ENCODE measurements around the gene KRTAP5-6.
A peak's percentile ranks its signal among the peaks of the same experiment; 100 is the strongest.

Gene KRTAP5-6

GRCh38 chr11:1650918-1651262, 46.1 kb upstream of the KRTAP5-6 start:
- TF ChIP-seq FOXP2 (optimal IDR thresholded peaks at IDR 0.05; ENCODE audit: borderline replicate concordance, extremely low read depth, extremely low read length, insufficient read depth): no peak

DNA sequence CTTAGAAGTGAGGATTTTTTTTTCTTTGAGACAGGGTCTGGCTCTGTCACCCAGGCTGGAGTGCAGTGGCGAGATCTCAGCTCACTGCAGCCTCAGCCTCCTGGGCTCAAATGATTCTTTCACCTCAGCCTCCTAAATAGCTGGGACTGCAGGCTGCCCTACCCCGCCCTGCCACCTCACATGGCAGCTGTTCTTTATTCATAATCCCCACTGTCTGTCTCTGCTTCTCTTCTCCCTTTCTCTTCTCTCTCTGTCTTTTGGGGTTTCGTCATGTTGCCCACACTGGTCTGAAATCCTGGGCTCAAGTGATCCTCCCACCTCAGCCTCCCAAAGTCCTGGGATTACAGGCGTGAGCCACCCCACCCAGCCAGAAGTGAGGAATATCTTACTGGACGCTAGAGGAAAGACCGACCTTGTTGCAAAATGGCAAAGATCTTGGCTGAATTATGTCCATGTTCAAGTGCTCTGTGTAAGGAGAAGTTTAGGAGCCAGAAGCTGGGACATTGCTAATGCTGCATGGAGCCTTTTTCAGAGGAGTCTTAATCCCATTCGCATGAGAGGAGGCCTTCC, 45.5 kb upstream of the KRTAP5-6 start:
- TF ChIP-seq FOXP2 (optimal IDR thresholded peaks at IDR 0.05; ENCODE audit: borderline replicate concordance, extremely low read depth, extremely low read length, insufficient read depth): no peak
- TF ChIP-seq POLR2AphosphoS5 (IDR thresholded peaks at IDR 0.05; ENCODE audit: low read depth, low read length): no peak
- TF ChIP-seq TAF1 (IDR thresholded peaks at IDR 0.05; ENCODE audit: borderline replicate concordance, insufficient read depth, low read length): no peak
- TF ChIP-seq, protein P1, sequence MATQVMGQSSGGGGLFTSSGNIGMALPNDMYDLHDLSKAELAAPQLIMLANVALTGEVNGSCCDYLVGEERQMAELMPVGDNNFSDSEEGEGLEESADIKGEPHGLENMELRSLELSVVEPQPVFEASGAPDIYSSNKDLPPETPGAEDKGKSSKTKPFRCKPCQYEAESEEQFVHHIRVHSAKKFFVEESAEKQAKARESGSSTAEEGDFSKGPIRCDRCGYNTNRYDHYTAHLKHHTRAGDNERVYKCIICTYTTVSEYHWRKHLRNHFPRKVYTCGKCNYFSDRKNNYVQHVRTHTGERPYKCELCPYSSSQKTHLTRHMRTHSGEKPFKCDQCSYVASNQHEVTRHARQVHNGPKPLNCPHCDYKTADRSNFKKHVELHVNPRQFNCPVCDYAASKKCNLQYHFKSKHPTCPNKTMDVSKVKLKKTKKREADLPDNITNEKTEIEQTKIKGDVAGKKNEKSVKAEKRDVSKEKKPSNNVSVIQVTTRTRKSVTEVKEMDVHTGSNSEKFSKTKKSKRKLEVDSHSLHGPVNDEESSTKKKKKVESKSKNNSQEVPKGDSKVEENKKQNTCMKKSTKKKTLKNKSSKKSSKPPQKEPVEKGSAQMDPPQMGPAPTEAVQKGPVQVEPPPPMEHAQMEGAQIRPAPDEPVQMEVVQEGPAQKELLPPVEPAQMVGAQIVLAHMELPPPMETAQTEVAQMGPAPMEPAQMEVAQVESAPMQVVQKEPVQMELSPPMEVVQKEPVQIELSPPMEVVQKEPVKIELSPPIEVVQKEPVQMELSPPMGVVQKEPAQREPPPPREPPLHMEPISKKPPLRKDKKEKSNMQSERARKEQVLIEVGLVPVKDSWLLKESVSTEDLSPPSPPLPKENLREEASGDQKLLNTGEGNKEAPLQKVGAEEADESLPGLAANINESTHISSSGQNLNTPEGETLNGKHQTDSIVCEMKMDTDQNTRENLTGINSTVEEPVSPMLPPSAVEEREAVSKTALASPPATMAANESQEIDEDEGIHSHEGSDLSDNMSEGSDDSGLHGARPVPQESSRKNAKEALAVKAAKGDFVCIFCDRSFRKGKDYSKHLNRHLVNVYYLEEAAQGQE (IDR thresholded peaks at IDR 0.05; ENCODE audit: insufficient read depth in 1 of 2, low read depth in 2 of 2, low read length in 2 of 2): no peak
- TF ChIP-seq SIN3A (IDR thresholded peaks at IDR 0.05; ENCODE audit: borderline replicate concordance, insufficient read depth, low read length): no peak

DNA sequence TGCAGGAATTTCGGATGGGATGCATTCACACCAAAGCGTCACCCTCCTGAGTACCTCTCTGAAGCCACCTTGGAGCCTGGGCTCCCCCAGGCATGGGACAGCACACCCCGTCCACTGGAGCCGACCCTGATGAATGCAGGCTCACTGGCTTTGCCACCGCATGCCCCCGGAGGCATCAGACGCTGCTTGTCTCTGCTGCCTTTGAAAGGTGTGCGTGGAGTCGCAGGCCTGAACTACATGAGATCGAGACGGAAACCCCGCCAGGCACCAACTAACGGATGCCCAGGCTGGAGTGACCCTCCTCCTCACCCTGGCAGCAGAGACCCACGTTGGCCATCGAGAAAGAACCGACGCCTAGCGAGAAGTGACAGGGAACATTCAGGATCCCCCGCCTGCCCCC, 45.0 kb upstream of the KRTAP5-6 start:
- TF ChIP-seq FOXP2 (optimal IDR thresholded peaks at IDR 0.05; ENCODE audit: borderline replicate concordance, extremely low read depth, extremely low read length, insufficient read depth) (no peak), POLR2AphosphoS5 (IDR thresholded peaks at IDR 0.05; ENCODE audit: low read depth, low read length) (no peak), SIN3A (IDR thresholded peaks at IDR 0.05; ENCODE audit: borderline replicate concordance, insufficient read depth, low read length) (no peak), TAF1 (IDR thresholded peaks at IDR 0.05; ENCODE audit: borderline replicate concordance, insufficient read depth, low read length) (no peak)
- TF ChIP-seq, protein P1 (IDR thresholded peaks at IDR 0.05; ENCODE audit: insufficient read depth in 1 of 2, low read depth in 2 of 2, low read length in 2 of 2): no peak

- TF ChIP-seq POLR2AphosphoS5 (IDR thresholded peaks at IDR 0.05; ENCODE audit: low read depth, low read length): no peak
- TF ChIP-seq SIN3A (IDR thresholded peaks at IDR 0.05; ENCODE audit: borderline replicate concordance, insufficient read depth, low read length): no peak
- no peak for TF ChIP-seq TAF1 (IDR thresholded peaks at IDR 0.05; ENCODE audit: borderline replicate concordance, insufficient read depth, low read length)
- no peak for TF ChIP-seq FOXP2 (optimal IDR thresholded peaks at IDR 0.05; ENCODE audit: borderline replicate concordance, extremely low read depth, extremely low read length, insufficient read depth)
- TF ChIP-seq, protein P1 (IDR thresholded peaks at IDR 0.05; ENCODE audit: insufficient read depth in 1 of 2, low read depth in 2 of 2, low read length in 2 of 2): no peak
These were observed 44.6 kb upstream of the KRTAP5-6 start for GRCh38 chr11:1652442-1652770.

DNA sequence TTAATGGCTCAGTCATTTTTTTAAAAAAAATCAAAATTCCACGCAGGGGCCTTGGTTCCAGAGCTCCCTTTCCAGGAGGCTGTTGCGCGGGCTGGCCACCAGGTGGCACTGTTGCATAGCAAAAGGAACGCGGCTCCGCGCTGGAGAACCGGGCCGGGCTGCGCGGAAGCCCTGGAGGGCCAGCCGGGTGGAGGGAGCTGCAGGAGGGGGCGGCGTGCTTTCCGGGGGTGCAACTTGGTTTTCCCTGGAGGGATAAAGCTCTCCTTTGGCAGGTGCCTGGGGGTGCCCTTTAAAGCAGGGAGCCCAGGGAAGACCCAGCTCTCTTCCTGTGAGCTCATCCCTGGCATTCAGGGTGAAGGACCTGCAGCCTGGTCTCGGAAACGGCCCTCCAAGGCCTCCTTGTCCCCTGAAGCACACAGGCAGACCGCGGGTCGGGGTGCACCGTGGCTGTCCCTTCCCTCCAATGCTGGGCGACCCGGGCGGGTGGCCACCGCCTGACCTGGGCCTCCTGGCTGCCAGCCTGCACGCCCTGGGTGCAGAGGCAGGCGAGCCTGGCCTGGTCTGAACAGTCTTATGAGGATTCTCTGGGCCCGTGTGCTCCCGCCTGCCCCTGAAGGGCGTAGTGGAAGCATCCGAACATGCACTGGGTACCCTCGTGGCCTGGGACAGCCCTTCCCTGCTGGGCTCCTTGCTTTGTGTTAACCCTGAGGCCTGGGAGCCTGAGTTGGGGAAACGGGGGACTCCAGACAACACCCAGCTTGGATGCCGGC, 44.0 kb upstream of the KRTAP5-6 start:
- no peak for TF ChIP-seq POLR2AphosphoS5 (IDR thresholded peaks at IDR 0.05; ENCODE audit: low read depth, low read length)
- TF ChIP-seq SIN3A (IDR thresholded peaks at IDR 0.05; ENCODE audit: borderline replicate concordance, insufficient read depth, low read length): no peak
- TF ChIP-seq FOXP2 (optimal IDR thresholded peaks at IDR 0.05; ENCODE audit: borderline replicate concordance, extremely low read depth, extremely low read length, insufficient read depth): peak; percentile 58

Data from PFSK-1 (cell line).